ENCODE data around the gene CD48.
A peak's percentile ranks its signal among the peaks of the same experiment; 100 is the strongest.

The CD48 gene

DNA sequence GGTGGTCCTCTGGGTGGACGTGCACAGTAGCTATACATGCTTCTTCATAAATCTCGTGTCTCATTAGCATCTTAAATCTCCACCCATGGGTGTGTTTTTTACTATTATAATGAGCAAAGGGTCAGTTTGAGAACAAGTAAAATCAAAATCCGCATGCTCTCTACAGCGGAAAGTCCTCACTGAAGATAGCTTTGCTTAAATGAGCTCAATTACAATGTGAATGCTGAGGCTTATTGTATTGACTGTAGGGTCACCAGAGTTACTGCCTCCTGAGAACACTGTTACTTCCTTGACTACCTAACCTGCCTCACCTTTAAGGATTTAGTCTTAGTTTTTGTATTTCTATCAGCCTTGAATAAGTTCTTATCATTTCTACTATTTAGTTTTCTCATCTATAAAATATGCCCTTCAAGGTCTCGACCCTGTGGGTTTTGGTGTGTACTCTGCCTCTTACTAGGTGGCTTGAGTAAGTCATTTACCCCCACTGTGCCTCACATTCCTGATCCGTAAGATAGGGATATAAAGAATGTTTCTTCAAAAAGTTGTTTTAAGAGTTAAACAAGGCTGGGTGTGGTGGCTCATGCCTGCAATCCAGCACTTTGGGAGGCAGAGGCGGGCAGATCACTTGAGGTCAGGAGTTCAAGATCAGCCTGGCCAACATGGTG lies 35.3 kb upstream of the CD48 start:
- no peak for TF ChIP-seq ZNF274 (IDR thresholded peaks at IDR 0.05; ENCODE audit: low read depth, low read length)

GRCh38 chr1:160745551-160745950 lies 33.9 kb upstream of the CD48 start:
- TF ChIP-seq ZNF274 (IDR thresholded peaks at IDR 0.05; ENCODE audit: low read depth, low read length): no peak
- H3K4me3 ChIP-seq (ENCODE audit: low read length): no peak overlapping the region

More for the DNA sequence above, 35.3 kb upstream of the CD48 start:
- H3K4me3 ChIP-seq (ENCODE audit: low read length): no peak overlapping the region

DNA sequence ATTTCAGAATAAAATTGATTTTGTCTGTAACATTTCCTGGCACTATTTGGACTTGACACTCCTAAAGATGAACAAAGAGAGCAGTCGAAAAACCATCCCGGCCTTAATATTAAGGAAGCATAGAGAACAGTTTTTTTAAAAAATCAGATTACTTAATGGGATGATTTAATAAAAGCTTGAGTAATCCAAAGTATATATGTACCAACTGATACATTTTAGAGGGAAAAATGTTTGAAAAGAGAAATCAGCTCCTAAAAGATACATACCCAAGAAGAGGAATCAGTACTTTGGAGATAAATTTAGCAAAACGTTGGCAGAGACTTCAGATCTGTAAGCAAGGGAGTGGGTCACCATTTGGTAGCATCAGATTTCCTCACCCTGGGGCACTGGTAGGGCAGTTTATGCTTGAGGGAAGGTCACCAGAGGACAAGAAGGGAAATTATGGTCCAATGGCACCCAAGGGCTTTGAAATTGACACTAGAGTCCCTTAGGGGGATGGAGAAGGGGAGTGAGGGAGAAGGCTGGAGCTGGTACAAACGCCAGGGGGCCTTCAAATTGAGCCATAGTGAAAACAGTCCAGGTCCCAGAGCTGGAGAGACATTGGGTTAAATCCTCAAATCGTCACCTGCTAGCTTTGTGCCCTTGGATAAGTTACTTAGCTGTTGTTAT lies 33.4 kb upstream of the CD48 start:
- no peak for TF ChIP-seq ZNF274 (IDR thresholded peaks at IDR 0.05; ENCODE audit: low read depth, low read length)
- H3K4me3 ChIP-seq (ENCODE audit: low read length): no peak overlapping the region

DNA sequence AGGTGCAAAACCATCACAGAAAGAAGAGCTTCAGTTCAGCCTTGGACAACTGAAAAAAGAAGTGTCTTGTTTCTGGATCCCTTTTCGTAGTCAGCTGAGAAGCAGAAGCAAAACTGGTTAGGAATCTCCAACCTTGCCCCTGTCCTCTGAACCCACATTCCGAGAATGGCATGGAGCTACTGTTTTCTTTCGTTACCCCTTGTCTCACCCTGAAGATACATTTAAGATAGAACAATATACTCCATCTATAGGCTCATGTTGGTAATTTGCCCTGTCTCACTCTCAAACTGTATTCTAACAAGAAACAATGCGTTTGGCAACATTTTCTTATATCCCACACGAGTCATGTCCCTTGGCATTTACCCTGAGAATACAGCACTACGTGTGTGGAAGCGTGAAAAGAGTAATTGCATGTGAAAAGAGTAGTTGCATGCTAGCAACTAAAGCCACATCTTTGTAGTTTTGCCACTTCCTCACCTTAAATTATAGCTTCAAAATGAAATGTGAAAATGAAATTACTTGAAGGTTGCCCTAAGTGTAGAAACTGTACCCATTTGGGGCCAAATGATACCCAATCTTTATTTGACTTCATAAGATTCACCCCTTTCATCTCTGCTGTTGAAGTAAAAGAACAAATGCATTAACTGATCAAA lies 32.7 kb upstream of the CD48 start:
- peak overlapping the region; percentile 49; the same call in 1 of the 2 replicates for H3K4me3 ChIP-seq (ENCODE audit: low read length)
- TF ChIP-seq ZNF274 (IDR thresholded peaks at IDR 0.05; ENCODE audit: low read depth, low read length): no peak

GRCh38 chr1:160743266-160743665 lies 31.6 kb upstream of the CD48 start:
- peak overlapping the region; percentile 94; the same call in 1 of the 2 replicates for H3K4me3 ChIP-seq (ENCODE audit: low read length)
- no peak for TF ChIP-seq ZNF274 (IDR thresholded peaks at IDR 0.05; ENCODE audit: low read depth, low read length)

- TF ChIP-seq ZNF274 (IDR thresholded peaks at IDR 0.05; ENCODE audit: low read depth, low read length): no peak
- peak overlapping the region; percentile 94; the same call in 1 of the 2 replicates for H3K4me3 ChIP-seq (ENCODE audit: low read length)
These were observed 31.0 kb upstream of the CD48 start for GRCh38 chr1:160742428-160743127.

DNA sequence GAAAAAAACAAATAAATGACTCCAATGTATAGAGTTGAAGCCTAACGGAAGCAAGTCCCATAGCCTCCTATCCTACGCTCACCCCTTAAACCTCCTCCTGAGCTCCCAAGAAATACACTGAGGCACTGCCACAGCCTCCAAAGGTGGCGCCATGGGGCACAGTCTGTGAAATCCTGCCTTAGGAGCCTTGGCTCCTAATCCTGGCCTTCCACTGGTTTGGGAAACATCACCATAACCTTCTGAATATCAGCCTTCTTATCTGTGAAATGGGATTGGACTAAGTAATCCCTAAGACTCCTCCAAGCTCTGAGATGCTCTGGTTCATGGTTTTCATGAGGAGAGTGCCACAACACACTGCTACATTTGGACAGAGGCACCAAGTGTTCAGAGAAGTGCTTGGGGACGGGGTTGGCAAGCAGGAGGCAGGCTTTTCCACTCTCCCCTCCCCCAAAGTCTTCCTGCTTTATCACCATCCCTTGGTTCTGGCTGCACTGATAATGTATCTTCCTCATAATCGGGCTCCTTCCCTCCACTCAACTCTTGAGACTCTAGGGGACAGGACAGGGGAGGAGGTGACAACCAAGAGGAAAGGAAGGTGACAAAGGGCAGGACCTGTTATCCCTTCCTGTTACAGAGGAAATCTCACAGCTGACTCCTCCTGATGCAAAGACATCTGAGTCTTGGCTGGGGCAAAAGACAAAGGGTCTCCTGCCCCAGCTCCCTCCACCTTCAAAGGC lies 30.2 kb upstream of the CD48 start:
- H3K4me3 ChIP-seq (ENCODE audit: low read length): peak overlapping the region; percentile 94
- no peak for TF ChIP-seq ZNF274 (IDR thresholded peaks at IDR 0.05; ENCODE audit: low read depth, low read length)

DNA sequence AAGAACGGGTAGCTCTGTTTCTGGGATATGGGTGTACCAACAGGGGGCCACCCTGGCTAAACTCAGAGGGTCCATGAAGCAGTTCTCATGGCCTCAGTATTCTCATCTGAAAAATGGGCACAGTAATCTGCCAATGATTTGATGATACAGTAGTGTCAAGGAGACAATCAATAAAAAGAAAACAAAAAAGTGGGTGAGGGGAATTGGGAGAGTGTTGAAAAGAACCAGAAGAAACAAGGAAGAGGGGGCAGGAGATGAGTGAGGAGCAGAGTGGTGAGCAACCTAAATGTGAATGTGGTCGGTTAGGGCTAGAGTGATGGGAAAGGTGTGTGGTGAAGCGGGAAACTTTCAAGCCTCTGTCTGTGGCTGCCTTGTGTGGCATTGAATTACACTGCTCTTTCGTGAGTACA lies 29.5 kb upstream of the CD48 start:
- peak overlapping the region; percentile 94 for H3K4me3 ChIP-seq (ENCODE audit: low read length)
- no peak for TF ChIP-seq ZNF274 (IDR thresholded peaks at IDR 0.05; ENCODE audit: low read depth, low read length)

- peak overlapping the region; percentile 94 for H3K4me3 ChIP-seq (ENCODE audit: low read length)
- TF ChIP-seq ZNF274 (IDR thresholded peaks at IDR 0.05; ENCODE audit: low read depth, low read length): no peak
These were observed 28.6 kb upstream of the CD48 start for GRCh38 chr1:160740133-160740688.

DNA sequence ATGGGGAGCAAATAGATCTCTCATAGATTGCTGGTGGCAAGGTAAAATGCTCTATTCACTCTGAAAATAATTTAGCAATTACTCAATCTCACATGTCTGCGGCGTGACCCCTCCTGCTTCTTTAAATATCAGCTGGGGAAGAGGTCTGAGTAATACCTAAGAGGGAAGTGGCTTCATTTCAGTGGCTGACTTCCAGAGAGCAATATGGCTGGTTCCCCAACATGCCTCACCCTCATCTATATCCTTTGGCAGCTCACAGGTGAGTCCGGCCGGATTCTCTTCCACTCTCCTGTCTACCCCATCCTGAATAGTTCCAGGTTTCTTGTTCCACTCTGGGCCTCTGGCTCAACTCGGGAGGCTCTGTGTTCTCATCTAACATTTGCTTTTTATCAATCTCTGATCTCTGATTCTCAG lies 27.5 kb upstream of the CD48 start, which contains the start of gene SLAMF7:
Gene SLAMF7, plus strand, starts transcription at position 150 of the 414 bp plus-strand sequence. Its CDS starts 55 bp downstream, at position 205.
- no peak for TF ChIP-seq ZNF274 (IDR thresholded peaks at IDR 0.05; ENCODE audit: low read depth, low read length)
- peak within 1 kb of the TSS; percentile 94 for H3K4me3 ChIP-seq (ENCODE audit: low read length)

DNA sequence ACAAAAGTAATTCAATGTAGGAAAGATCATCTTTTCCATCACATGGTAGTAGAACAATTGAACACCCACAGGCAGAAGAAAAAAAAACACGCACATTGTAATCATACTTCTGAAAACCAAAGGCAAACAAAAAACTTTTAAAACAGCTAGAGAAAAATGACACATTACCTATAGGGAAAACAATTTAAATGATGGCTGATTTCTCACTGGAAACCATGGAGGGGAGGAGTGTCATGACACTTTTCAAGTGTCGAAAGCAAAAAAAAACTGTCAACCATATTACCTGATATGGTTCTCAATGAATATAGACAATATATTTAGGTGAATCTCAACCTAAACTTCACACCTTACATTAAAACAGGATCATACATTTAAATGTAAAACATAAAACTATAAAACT lies 26.6 kb upstream of the CD48 start:
- TF ChIP-seq ZNF274 (IDR thresholded peaks at IDR 0.05; ENCODE audit: low read depth, low read length): no peak
- no peak overlapping the region for H3K4me3 ChIP-seq (ENCODE audit: low read length)

DNA sequence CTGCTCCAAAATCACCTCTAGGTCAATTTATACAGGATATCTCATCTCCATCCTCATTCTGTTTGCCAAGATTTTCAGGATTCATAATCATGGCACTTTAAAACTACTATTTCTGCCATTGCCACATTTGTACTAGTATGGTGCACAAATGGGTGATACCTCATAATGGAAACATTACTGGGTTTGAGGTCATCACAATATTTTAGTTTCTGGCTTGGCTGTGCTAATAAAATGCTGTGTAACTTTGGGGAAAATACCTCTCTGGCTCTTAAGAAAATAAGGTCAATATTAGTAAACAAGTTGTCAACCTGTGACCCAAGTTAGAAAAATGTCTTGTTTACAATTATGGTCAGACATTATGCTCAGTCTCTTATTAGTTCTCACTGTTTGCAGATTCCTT lies 22.7 kb upstream of the CD48 start:
- no peak for TF ChIP-seq ZNF274 (IDR thresholded peaks at IDR 0.05; ENCODE audit: low read depth, low read length)
- H3K4me3 ChIP-seq (ENCODE audit: low read length): no peak overlapping the region

DNA sequence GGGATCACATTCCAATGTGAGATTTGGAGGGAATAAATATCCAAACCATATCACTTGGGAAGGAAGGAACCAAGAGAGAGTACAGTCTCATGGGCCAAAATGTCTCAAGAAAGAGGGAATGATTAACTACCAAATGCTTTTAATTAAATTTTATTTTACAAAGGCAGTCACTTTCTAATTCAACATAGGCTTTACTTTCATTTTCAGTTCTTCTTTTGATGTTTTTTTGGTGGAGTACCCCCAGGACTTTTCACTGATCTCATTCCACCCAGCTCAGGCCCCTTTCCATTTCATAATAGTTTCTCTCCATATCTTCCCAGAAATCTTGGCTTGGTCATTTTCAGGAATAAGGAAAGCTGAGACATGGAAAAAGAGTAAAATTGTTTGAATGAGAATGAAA lies 22.3 kb upstream of the CD48 start:
- H3K4me3 ChIP-seq (ENCODE audit: low read length): no peak overlapping the region
- TF ChIP-seq ZNF274 (IDR thresholded peaks at IDR 0.05; ENCODE audit: low read depth, low read length): no peak
